Thymus (tissue), 11 donors: ENCODE data around the gene PADI3. TPM values are rescaled to one million over a fixed set of nuclear protein-coding genes. Genes with fewer than 3 reads are reported as not detected.

ENCODE experiments used
- DNase-seq, 9 donors: peaks; one replicate each; pipeline ENCODE4 v3.0.0-alpha.2; 2013; ENCODE audit warnings: low spot score in 9 of 9, low read depth in 6 of 9, missing footprints in 1 of 9
- H3K27ac ChIP-seq, 2 donors: one replicate each; pipeline ENCODE4 v1.5.1; 2013; ENCODE audit warnings: control low read depth in 1 of 2, low read depth in 1 of 2, low read length in 1 of 2, mild to moderate bottlenecking in 1 of 2, moderate library complexity in 1 of 2
- H3K27me3 ChIP-seq, 2 donors: one replicate each; pipeline ENCODE4 v1.5.1; 2013; ENCODE audit warnings: low read length in 1 of 2; ENCODE audit not compliant: control insufficient read depth in 2 of 2, insufficient read depth in 1 of 2
- H3K36me3 ChIP-seq, 2 donors: one replicate each; pipeline ENCODE4 v1.5.1; 2013; ENCODE audit warnings: low read length in 1 of 2, mild to moderate bottlenecking in 1 of 2, moderate library complexity in 1 of 2; ENCODE audit not compliant: control insufficient read depth in 2 of 2, insufficient read depth in 2 of 2
- H3K4me1 ChIP-seq, 2 donors: one replicate each; pipeline ENCODE4 v1.5.1; 2013; ENCODE audit warnings: low read length in 2 of 2; ENCODE audit not compliant: control insufficient read depth in 2 of 2, insufficient read depth in 2 of 2
- H3K4me3 ChIP-seq, 2 donors: one replicate each; pipeline ENCODE4 v1.5.1; 2013; ENCODE audit warnings: low read length in 2 of 2, control low read depth in 1 of 2, mild to moderate bottlenecking in 1 of 2
- H3K9me3 ChIP-seq, 2 donors: one replicate each; pipeline ENCODE4 v1.5.1; 2013; ENCODE audit warnings: low read length in 1 of 2, mild to moderate bottlenecking in 1 of 2; ENCODE audit not compliant: control insufficient read depth in 2 of 2, insufficient read depth in 1 of 2
- WGBS: extraction: QIAGEN DNeasy Blood & Tissue Kit; methylation state at CpG from one replicate; pipeline ENCODE4 v1.1.7; 2013; 5-methylcytosine and 5-hydroxymethylcytosine counted together
- polyA plus RNA-seq: library from polyadenylated mRNA; stranded (reverse); fragments of 200-250 nt; gene quantifications from one replicate; pipeline ENCODE4 v1.2.3, GENCODE V29; 2013
- total RNA-seq: library from RNA; stranded (reverse); fragments of 120-200 nt; gene quantifications from one replicate; pipeline ENCODE4 v1.2.4, GENCODE V29; 2013
- donor health status: healthy.

Gene PADI3
- total and polyA plus RNA-seq, 2 donors, result 0.09 to 0.27 TPM

GRCh38 chr1:17213148-17213781 lies 35.6 kb upstream of the PADI3 start:
- 69% methylated on average over 13 of the region's 13 CpGs for WGBS
- DNase-seq, result no peak
- Histone ChIP-seq H3K27me3 (peaks cover 2 to 82% of the 10 kb centered on the region in 2 donors), H3K27ac (no peak overlapping the region), H3K4me1 (peaks cover 11 to 25% of the 10 kb centered on the region in 2 donors), H3K9me3 (no peaks in the 10 kb centered on the region), H3K36me3 (no peaks in the 10 kb centered on the region), H3K4me3 (no peak overlapping the region)

GRCh38 chr1:17213782-17214148 lies 35.1 kb upstream of the PADI3 start:
- Histone ChIP-seq H3K9me3 (no peaks in the 10 kb centered on the region), H3K4me1 (peaks cover 11 to 25% of the 10 kb centered on the region in 2 donors), H3K27me3 (peaks cover 2 to 81% of the 10 kb centered on the region in 2 donors), H3K27ac (no peak overlapping the region), H3K4me3 (no peak overlapping the region), H3K36me3 (no peaks in the 10 kb centered on the region)
- WGBS, result 88% methylated on average over 9 of the region's 9 CpGs
- no peak for DNase-seq

DNA sequence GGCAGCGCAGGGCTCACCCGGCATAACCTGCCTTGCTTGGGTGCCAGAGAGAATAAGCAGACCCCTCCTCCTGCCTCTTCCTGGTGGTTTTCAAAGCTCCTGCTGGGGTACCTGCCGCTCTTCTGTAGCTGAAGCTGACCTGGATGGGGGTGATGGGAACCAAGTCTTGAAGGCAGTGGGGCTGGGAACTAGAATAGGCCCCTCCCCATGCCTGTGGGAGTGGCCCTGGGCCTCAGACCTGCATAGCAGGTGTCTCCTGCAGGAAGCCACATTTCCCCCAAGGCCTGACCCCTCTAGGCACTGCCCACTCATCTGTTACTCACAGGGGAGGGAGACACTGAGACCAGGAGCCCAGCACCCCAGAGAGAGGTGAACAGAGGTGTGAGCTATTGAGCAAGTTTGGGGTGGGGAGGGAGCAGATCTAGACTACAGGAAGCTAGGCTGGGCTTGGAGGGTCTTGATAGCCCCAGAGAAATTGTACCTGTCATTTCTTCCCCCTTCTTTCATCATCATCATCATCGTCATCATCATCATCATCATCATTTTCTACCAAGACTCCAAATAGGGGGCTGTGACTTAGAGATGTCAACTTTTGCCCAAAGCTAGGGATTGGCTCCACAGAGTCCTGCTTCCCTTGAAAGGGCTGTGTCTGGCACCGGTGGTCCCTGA lies 33.9 kb upstream of the PADI3 start:
- H3K27ac ChIP-seq, result no peak overlapping the region
- DNase-seq, result no peak
- no peaks in the 10 kb centered on the region for H3K9me3 ChIP-seq
- H3K4me1 ChIP-seq, result peaks cover 11 to 25% of the 10 kb centered on the region in 2 donors
- H3K27me3 ChIP-seq, result peaks cover 2 to 83% of the 10 kb centered on the region in 2 donors
- no peaks in the 10 kb centered on the region for H3K36me3 ChIP-seq
- 87% methylated on average over 5 of the region's 5 CpGs for WGBS
- no peak overlapping the region for H3K4me3 ChIP-seq

DNA sequence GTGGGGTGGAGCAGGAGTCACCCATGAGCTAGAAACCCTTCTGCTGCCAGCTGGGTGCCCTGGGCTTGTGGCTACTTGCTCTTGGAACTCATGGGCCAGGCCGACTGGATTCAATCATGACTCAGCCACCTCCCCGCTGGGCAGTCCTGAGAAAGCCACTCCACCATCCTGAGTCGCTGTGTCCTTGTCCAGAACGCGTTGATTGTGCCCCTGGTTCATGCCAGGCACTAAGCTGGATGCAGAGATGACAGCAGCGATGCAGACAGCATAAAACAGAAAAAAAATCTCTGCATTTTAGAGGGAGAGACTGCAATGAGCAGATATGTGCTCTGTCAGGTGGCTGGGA lies 33.4 kb upstream of the PADI3 start:
- no peak for DNase-seq
- Histone ChIP-seq H3K4me1 (peaks cover 11 to 25% of the 10 kb centered on the region in 2 donors), H3K4me3 (no peak overlapping the region), H3K9me3 (no peaks in the 10 kb centered on the region), H3K36me3 (no peaks in the 10 kb centered on the region), H3K27ac (no peak overlapping the region), H3K27me3 (peaks cover 2 to 80% of the 10 kb centered on the region in 2 donors)
- WGBS, result 94% methylated on average over 6 of the region's 6 CpGs

GRCh38 chr1:17216078-17216477 lies 32.8 kb upstream of the PADI3 start:
- WGBS, result 83% methylated on average over 5 of the region's 5 CpGs
- DNase-seq, result no peak
- Histone ChIP-seq H3K27me3 (peaks cover 2 to 79% of the 10 kb centered on the region in 2 donors), H3K4me1 (peaks cover 11 to 25% of the 10 kb centered on the region in 2 donors), H3K9me3 (no peaks in the 10 kb centered on the region), H3K27ac (no peak overlapping the region), H3K4me3 (no peak overlapping the region), H3K36me3 (no peaks in the 10 kb centered on the region)

GRCh38 chr1:17217607-17218006 lies 31.3 kb upstream of the PADI3 start:
- Histone ChIP-seq H3K36me3 (no peaks in the 10 kb centered on the region), H3K27ac (no peak overlapping the region), H3K27me3 (peaks cover 2 to 74% of the 10 kb centered on the region in 2 donors), H3K9me3 (no peaks in the 10 kb centered on the region), H3K4me1 (peaks cover 5 to 12% of the 10 kb centered on the region in 2 donors), H3K4me3 (no peak overlapping the region)
- WGBS, result 91% methylated on average over 3 of the region's 3 CpGs
- DNase-seq, result no peak

DNA sequence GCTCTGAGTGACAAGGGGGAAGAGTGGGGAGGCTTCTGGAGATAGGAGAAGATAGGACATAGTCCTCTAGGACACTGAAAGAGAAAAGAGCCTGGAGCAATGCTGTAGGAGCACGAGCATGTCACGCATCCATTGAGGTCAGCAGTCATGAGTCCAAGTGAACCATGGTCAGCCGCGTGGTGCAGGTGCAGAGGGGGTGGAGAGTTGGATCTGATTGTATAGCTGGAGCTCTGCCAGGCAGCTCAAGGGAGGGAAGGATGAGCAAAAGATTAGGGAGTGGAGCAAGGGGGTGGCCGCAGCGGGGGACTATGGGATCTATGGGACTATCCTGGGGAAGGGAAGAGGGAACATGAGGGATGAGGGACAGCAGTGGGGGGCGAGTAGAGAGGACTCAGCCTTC lies 30.0 kb upstream of the PADI3 start:
- Histone ChIP-seq H3K36me3 (no peaks in the 10 kb centered on the region), H3K4me3 (no peak overlapping the region), H3K27me3 (peaks cover 2 to 71% of the 10 kb centered on the region in 2 donors), H3K9me3 (no peaks in the 10 kb centered on the region), H3K27ac (no peak overlapping the region), H3K4me1 (no peaks in the 10 kb centered on the region)
- 86% methylated on average over 7 of the region's 7 CpGs for WGBS
- no peak for DNase-seq

DNA sequence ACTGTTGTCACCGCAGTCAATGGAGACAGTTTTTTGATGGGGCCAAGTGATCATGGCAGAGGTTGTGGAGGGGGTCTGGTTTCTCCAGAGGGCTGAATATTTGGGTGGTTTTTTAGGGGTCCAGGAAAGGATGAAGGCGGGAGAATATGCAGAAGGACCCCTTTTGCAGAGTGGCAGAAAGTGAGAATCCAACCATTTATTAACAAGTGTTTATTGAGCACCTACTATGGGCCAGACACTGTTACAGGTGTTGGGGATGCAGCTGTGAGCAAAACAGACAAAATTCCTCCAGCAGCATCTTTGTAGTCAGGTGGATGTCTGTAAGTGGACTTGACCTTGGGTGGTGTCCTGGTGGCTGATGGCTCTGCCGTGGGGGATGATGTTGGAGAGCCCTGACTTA lies 28.6 kb upstream of the PADI3 start:
- no peaks in the 10 kb centered on the region for H3K9me3 ChIP-seq
- no peaks in the 10 kb centered on the region for H3K4me1 ChIP-seq
- no peak overlapping the region for H3K4me3 ChIP-seq
- H3K27ac ChIP-seq, result no peak overlapping the region
- DNase-seq, result no peak
- peaks cover 0 to 67% of the 10 kb centered on the region in 2 donors for H3K27me3 ChIP-seq
- no peaks in the 10 kb centered on the region for H3K36me3 ChIP-seq
- WGBS, result 97% methylated on average over 3 of the region's 3 CpGs

DNA sequence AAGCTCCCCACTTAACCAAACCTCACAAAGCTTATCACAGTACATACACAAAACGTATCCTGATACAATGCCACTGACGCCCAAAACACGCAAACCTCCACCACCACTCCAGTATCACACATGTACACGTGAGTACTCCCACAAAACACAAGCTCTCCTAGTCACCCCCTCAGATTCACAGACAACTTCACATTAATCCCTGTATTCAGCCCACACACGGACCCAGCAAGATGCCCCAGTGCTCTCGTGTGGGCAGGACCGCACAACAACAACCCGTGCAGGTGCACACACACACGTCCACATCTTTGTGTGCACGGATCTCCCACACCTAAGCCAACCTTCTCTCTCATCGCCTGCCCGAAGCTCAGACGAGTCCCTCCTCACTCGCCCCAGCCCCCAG lies 26.3 kb upstream of the PADI3 start:
- 97% methylated on average over 14 of the region's 14 CpGs for WGBS
- DNase-seq, result no peak
- Histone ChIP-seq H3K9me3 (no peaks in the 10 kb centered on the region), H3K4me3 (no peak overlapping the region), H3K27me3 (peaks cover 0 to 52% of the 10 kb centered on the region in 2 donors), H3K27ac (no peak overlapping the region), H3K36me3 (no peaks in the 10 kb centered on the region), H3K4me1 (no peaks in the 10 kb centered on the region)
